Activated naive CD8-positive, alpha-beta T cell (primary cell): ENCODE data around the gene TMEM125.

Experiments used
- H3K27ac Mint-ChIP-seq: one replicate; pipeline ENCODE4 v1.8.0; 2021; ENCODE audit warnings: mixed read lengths
- H3K27me3 Mint-ChIP-seq: one replicate; pipeline ENCODE4 v1.8.0; 2021; ENCODE audit warnings: mixed read lengths
- H3K36me3 Mint-ChIP-seq: one replicate; pipeline ENCODE4 v1.8.0; 2021; ENCODE audit warnings: mixed read lengths
- H3K4me1 Mint-ChIP-seq: one replicate; pipeline ENCODE4 v1.8.0; 2021; ENCODE audit warnings: low read depth, mixed read lengths
- H3K4me3 Mint-ChIP-seq: one replicate; pipeline ENCODE4 v1.8.0; 2021; ENCODE audit warnings: mild to moderate bottlenecking, mixed read lengths
- H3K9me3 Mint-ChIP-seq: one replicate; pipeline ENCODE4 v1.8.0; 2021; ENCODE audit warnings: low read depth, mixed read lengths

TMEM125 gene

DNA sequence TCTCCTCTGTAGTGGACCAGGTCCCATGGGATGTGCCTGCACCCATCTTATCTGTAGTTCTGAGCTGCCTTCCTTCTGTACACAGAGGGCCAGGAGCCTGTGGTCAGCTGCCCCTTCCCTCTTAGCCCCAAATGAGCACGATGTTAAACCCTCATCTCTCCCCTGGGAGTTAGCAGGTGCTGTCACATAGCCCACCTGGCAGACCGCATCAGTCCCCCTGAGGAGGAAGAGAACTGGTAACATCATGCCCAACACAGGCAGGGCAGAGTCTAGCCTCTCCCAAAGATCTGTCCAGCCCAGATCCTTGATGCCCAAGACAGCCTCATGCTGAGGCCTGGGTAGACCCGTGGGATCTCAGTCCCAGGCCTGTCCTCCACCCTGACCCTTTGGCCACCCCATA, 35.7 kb downstream of the TMEM125 start:
- H3K4me3 Mint-ChIP-seq, result no peak overlapping the region
- H3K27me3 Mint-ChIP-seq, result no peaks in the 10 kb centered on the region
- no peak overlapping the region for H3K27ac Mint-ChIP-seq
- no peaks in the 10 kb centered on the region for H3K4me1 Mint-ChIP-seq
- no peaks in the 10 kb centered on the region for H3K36me3 Mint-ChIP-seq
- no peaks in the 10 kb centered on the region for H3K9me3 Mint-ChIP-seq

DNA sequence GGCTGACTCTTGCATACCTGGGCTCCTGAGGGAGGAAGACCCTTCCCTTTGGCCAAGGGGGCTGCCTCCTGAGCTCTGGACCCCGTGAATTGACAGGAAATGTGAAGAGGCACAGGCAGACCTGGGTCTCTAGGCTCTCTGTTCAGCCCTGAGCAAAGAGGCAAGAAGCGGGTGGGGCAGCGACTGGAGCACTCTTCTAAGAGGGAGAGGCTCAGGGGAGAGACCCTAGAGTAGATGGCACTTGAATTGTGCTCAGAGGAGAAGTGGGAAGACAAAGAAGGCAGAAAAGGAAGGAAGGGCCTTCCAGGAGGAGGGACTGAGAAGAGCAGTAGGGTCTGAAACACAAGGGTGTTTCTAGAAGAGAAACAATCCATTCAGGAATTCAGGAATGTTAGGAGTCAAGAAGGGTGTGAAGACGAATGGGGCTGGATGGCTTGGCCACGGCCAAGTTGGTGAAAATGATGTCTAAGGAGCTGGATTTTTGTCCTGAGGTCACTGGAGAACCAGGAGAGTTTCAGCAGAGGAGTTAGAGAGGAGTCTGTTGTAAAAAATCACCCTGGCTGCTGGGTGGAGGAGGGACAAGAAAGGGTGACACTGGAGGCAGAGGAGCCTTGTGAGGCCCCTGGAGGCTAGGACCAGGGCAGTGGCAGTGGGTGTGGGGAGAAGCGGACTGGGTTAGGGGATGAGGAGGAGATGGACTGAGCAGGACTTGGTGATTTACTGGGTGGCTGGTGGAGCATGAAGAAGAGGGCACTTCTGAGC, 36.3 kb downstream of the TMEM125 start:
- Mint-ChIP-seq H3K27ac (no peak overlapping the region), H3K4me3 (no peak overlapping the region), H3K9me3 (no peaks in the 10 kb centered on the region), H3K36me3 (no peaks in the 10 kb centered on the region), H3K27me3 (no peaks in the 10 kb centered on the region), H3K4me1 (no peaks in the 10 kb centered on the region)

DNA sequence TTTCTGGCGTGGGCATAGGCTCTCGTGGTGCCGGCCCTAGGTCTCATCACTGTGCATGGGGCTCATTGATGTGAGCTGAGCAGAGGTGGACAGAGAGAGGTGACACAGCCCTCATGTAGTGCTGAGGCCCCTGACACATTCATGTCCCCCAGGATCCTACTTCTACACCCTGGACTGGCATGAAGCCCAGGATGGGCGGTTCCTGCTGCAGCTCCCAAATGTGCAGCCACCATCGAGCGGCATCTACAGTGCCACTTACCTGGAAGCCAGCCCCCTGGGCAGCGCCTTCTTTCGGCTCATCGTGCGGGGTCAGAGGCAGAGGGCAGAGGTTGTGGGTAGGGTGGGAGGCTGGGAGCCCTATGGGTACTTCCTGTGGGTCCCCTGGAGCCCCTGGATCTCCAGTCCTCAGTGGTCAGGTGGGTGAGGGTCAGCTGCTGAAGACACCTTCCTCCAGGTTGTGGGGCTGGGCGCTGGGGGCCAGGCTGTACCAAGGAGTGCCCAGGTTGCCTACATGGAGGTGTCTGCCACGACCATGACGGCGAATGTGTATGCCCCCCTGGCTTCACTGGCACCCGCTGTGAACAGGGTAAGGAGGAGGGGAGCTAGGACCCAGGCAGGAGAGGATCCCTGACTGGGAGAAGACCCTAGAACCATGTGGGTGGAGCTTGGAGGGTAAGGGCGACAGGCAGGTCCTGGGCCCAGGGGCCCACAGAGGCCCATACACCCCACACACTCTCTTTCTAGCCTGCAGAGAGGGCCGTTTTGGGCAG, 37.1 kb downstream of the TMEM125 start:
- Mint-ChIP-seq H3K36me3 (no peaks in the 10 kb centered on the region), H3K27ac (no peak overlapping the region), H3K4me3 (no peak overlapping the region), H3K4me1 (no peaks in the 10 kb centered on the region), H3K27me3 (no peaks in the 10 kb centered on the region), H3K9me3 (no peaks in the 10 kb centered on the region)

DNA sequence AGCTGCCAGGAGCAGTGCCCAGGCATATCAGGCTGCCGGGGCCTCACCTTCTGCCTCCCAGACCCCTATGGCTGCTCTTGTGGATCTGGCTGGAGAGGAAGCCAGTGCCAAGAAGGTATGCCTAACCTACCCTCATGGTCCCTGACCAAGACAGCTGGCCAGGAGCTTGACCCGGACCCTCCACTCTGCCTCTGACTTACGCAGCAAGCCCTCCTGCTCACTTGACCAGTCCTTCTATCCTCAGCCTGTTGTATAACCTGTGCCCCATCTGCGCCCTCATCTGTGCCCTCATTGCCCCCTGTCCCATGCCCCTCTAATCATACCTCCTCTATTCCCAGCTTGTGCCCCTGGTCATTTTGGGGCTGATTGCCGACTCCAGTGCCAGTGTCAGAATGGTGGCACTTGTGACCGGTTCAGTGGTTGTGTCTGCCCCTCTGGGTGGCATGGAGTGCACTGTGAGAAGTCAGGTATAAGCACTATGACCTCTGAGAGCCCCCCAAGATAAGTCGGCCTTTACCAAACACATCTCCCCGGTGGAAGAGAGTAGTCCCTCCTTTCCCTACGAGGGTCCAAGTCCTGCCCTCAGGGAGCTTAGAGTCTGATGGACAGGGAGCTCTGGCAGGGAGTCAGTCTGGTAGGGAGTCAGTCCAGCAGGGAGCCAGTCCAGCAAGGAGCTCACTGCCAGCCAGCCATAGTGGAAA, 37.8 kb downstream of the TMEM125 start:
- H3K4me1 Mint-ChIP-seq, result no peaks in the 10 kb centered on the region
- H3K27ac Mint-ChIP-seq, result no peak overlapping the region
- H3K27me3 Mint-ChIP-seq, result no peaks in the 10 kb centered on the region
- H3K4me3 Mint-ChIP-seq, result no peak overlapping the region
- H3K9me3 Mint-ChIP-seq, result no peaks in the 10 kb centered on the region
- no peaks in the 10 kb centered on the region for H3K36me3 Mint-ChIP-seq

DNA sequence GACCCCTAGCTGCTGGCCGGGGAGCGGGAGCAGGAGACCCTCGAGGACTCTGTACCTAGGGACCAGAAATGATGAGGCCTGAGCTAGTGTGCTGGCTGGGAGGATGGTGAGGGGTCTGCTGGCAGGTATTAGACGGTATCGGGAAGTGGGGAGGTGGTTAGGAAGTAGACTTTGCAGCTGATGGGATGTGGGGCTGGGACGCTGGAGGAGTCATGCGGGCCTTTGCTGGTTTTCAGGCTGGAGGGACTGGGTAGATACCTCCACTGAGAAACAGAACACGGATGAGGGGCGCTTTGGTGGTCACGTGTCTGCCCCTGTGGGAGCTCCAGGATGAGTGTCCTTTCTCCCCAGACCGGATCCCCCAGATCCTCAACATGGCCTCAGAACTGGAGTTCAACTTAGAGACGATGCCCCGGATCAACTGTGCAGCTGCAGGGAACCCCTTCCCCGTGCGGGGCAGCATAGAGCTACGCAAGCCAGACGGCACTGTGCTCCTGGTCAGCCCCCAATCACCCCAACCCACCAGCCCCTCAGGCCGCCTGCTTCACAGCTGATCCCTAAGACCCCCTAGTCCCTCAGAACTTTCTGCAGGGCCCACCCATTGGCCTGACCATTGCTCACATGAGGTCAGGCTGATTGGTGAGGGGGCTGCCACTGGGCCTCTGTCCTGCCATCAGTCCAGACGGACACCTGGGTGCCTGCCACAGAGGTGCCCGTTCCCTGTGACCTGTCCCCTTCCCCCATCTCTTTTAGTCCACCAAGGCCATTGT, 39.0 kb downstream of the TMEM125 start:
- Mint-ChIP-seq H3K27me3 (no peaks in the 10 kb centered on the region), H3K27ac (no peak overlapping the region), H3K4me3 (no peak overlapping the region), H3K9me3 (no peaks in the 10 kb centered on the region), H3K4me1 (no peaks in the 10 kb centered on the region), H3K36me3 (no peaks in the 10 kb centered on the region)

DNA sequence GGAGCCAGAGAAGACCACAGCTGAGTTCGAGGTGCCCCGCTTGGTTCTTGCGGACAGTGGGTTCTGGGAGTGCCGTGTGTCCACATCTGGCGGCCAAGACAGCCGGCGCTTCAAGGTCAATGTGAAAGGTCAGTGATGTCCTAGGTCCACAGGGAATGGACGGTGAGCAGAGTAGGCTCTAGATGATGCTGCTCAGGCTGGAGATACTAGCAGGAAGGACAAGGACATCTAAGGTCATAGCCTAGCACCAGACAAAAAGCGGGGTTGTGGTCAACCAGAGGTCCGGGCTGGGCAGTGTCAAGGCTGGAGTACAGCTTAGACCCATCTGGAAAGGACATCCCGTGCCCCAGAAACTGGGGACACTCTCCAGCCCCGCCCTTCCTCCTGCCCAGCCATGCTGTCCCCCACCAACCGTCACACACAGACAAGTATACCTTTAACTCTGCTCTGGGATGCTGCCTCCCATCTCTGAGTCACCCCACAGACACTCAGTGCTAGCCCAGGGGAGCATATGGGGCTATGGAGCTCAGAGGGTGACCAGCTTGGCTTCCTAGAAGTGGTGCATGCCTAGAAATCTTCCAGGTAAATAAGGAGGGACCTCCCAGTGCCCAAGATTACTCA, 39.7 kb downstream of the TMEM125 start:
- H3K4me3 Mint-ChIP-seq, result no peak overlapping the region
- no peaks in the 10 kb centered on the region for H3K36me3 Mint-ChIP-seq
- H3K4me1 Mint-ChIP-seq, result no peaks in the 10 kb centered on the region
- H3K27ac Mint-ChIP-seq, result no peak overlapping the region
- no peaks in the 10 kb centered on the region for H3K9me3 Mint-ChIP-seq
- no peaks in the 10 kb centered on the region for H3K27me3 Mint-ChIP-seq

DNA sequence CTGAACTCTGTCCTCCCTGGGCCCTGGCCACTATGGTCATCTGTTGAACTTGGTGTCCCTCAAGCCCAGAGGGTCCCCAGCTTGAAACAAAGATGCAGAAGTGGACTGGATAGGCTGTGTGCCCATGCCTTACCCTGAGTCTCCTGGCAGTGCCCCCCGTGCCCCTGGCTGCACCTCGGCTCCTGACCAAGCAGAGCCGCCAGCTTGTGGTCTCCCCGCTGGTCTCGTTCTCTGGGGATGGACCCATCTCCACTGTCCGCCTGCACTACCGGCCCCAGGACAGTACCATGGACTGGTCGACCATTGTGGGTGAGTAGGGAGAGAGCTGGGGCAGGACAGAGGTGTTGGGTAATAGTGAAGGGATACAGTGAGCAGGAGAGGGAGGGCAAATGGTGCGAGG, 41.7 kb downstream of the TMEM125 start:
- H3K4me3 Mint-ChIP-seq, result no peak overlapping the region
- H3K27ac Mint-ChIP-seq, result no peak overlapping the region
- H3K27me3 Mint-ChIP-seq, result no peaks in the 10 kb centered on the region
- no peaks in the 10 kb centered on the region for H3K4me1 Mint-ChIP-seq
- H3K36me3 Mint-ChIP-seq, result no peaks in the 10 kb centered on the region
- H3K9me3 Mint-ChIP-seq, result no peaks in the 10 kb centered on the region

DNA sequence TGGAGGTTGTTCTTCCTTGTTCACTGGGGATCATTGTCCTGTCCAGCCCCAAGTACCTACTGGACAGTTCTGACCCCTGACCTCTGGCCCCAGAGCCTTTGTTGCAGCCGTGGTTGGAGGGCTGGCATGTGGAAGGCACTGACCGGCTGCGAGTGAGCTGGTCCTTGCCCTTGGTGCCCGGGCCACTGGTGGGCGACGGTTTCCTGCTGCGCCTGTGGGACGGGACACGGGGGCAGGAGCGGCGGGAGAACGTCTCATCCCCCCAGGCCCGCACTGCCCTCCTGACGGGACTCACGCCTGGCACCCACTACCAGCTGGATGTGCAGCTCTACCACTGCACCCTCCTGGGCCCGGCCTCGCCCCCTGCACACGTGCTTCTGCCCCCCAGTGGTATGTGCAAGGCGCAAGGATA, 42.4 kb downstream of the TMEM125 start:
- Mint-ChIP-seq H3K4me3 (no peak overlapping the region), H3K36me3 (no peaks in the 10 kb centered on the region), H3K27me3 (no peaks in the 10 kb centered on the region), H3K27ac (no peak overlapping the region), H3K4me1 (no peaks in the 10 kb centered on the region), H3K9me3 (no peaks in the 10 kb centered on the region)

DNA sequence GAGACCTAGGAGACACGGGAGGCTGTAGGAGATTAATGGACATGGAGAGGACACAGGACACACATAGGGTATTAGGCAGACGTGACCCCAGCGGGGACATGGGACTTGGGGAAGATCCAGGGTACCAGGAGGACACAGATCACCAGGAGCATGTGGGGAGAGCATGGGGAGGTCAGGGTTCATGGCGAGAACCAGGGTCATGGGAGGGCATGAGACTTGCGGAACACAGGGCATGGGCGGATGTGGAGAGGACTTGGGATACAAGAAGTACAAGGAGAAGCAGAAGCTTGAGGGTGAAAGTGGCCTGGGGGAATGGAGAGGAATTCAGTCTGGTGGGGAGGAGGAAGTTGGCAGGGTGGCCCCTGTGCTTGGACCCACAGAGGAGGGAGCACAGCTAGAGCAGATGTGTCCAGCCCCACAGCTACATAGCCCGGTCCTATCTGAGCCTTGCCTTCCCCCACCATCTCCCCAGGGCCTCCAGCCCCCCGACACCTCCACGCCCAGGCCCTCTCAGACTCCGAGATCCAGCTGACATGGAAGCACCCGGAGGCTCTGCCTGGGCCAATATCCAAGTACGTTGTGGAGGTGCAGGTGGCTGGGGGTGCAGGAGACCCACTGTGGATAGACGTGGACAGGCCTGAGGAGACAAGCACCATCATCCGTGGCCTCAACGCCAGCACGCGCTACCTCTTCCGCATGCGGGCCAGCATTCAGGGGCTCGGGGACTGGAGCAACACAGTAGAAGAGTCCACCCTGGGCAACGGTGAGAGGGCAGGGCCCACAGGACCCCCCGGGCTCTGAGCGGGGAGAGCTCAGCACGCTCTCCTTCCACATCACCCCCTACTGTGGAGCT, 43.1 kb downstream of the TMEM125 start:
- no peaks in the 10 kb centered on the region for H3K9me3 Mint-ChIP-seq
- H3K4me1 Mint-ChIP-seq, result no peaks in the 10 kb centered on the region
- no peaks in the 10 kb centered on the region for H3K36me3 Mint-ChIP-seq
- no peak overlapping the region for H3K27ac Mint-ChIP-seq
- no peak overlapping the region for H3K4me3 Mint-ChIP-seq
- no peaks in the 10 kb centered on the region for H3K27me3 Mint-ChIP-seq

DNA sequence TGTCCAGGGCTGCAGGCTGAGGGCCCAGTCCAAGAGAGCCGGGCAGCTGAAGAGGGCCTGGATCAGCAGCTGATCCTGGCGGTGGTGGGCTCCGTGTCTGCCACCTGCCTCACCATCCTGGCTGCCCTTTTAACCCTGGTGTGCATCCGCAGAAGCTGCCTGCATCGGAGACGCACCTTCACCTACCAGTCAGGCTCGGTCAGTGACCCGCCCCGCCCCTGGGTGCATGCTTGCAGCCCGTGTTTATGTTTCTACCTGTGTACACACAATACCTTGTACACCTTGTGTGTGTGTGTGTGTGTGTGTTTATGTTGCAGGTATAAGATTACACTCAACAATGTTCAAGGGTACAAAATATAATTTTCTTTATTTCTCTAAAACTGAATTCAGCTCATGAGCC, 44.0 kb downstream of the TMEM125 start:
- Mint-ChIP-seq H3K27me3 (no peaks in the 10 kb centered on the region), H3K9me3 (no peaks in the 10 kb centered on the region), H3K27ac (no peak overlapping the region), H3K4me3 (no peak overlapping the region), H3K36me3 (no peaks in the 10 kb centered on the region), H3K4me1 (no peaks in the 10 kb centered on the region)

DNA sequence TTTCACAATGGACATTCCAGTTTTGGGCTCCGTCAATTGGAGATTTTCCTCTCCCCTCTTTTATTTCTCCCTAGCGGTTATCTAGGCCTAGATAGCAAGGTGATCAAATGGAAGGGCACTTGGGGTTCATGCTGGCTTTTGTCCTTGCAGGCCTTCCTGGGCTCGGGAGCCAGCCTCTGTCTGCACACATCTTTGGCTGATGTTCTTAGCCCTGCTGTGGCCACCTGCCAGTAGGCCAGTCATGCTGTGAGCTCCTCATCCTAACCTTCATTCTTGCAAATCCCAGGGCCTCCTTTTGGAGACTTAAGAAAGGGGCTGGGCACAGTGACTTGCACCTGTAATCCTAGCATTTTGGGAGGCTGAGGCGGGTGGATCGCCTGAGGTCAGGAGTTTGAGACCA, 44.5 kb downstream of the TMEM125 start:
- H3K27ac Mint-ChIP-seq, result no peak overlapping the region
- no peaks in the 10 kb centered on the region for H3K9me3 Mint-ChIP-seq
- no peak overlapping the region for H3K4me3 Mint-ChIP-seq
- H3K4me1 Mint-ChIP-seq, result no peaks in the 10 kb centered on the region
- no peaks in the 10 kb centered on the region for H3K36me3 Mint-ChIP-seq
- no peaks in the 10 kb centered on the region for H3K27me3 Mint-ChIP-seq

DNA sequence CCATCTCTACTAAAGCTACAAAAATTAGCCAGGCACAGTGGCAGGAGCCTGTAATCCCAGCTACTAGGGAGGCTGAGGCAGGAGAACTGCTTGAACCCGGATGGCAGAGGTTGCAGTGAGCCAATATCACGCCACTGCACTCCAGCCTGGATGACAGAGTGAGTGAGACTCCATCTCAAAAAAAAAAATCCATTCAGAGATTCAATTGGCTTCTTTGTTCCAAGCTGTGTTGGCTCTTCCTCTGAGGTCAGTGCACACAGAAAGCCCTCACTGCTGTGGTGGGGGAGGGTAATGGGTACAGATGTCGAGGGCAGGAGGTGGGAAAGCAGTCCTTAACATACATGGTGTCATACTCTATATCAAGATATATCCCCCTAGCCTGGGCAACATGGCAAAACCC, 45.7 kb downstream of the TMEM125 start:
- Mint-ChIP-seq H3K9me3 (no peaks in the 10 kb centered on the region), H3K27ac (no peak overlapping the region)

DNA sequence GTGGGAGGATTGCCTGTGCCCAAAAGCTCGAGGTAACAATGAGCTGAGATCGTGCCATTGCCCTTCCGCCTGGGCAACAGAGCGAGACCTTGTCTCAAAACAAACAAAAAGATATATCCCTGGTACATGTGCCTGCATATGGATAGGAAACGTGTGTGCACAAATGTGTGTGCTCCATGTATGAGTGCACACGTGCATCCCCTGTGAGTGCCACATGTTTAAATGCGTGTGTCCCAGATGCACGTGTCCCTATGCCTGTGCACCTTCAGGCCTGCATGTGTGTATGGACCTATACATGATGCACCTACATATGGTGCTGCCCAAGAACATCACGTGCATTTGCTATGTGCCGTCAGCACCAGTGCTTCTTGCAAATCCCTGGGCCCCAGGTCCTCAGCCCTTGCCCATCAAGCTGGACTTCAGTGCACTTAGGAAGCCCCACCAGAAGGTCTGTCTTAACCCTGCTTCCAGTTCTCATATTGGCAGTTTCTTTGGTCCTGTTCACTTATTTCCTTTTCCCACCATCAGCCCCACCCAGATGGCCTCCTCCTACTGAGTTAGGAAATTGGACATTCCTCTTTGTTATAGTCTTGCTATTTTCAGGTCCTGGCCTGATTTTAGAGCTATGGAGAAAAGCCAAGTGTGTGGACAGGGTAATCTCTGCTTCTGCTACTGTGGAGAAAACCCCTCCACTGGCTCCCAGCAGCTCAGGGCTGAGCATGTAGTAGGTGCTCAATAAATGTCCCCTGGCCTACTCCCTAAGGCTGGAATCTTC, 46.4 kb downstream of the TMEM125 start:
- H3K27me3 Mint-ChIP-seq, result no peaks in the 10 kb centered on the region
- no peaks in the 10 kb centered on the region for H3K4me1 Mint-ChIP-seq
- no peaks in the 10 kb centered on the region for H3K9me3 Mint-ChIP-seq
- no peak overlapping the region for H3K4me3 Mint-ChIP-seq
- H3K27ac Mint-ChIP-seq, result no peak overlapping the region
- H3K36me3 Mint-ChIP-seq, result no peaks in the 10 kb centered on the region

More for the DNA sequence above, 45.7 kb downstream of the TMEM125 start:
- Mint-ChIP-seq H3K4me1 (no peaks in the 10 kb centered on the region), H3K27me3 (no peaks in the 10 kb centered on the region), H3K4me3 (no peak overlapping the region), H3K36me3 (no peaks in the 10 kb centered on the region)
